Osteoblast (primary cell): Measurements from ENCODE around the gene SCIMP. TPM values are rescaled to one million over a fixed set of nuclear protein-coding genes. Genes with fewer than 3 reads are reported as not detected.

Experiments
- DNase-seq: peaks from one replicate; pipeline ENCODE4 v3.0.0; 2011; ENCODE audit warnings: low spot score, mixed read lengths; ENCODE audit not compliant: insufficient read length; ENCODE audit errors: missing footprints
- H2AFZ ChIP-seq: 2 replicates; pipeline ENCODE4 v1.6.0; 2011; ENCODE audit warnings: mild to moderate bottlenecking, low read length
- H3K27ac ChIP-seq: 2 replicates; pipeline ENCODE4 v1.5.1; 2011; ENCODE audit warnings: mild to moderate bottlenecking, low read depth, low read length, moderate library complexity
- H3K27me3 ChIP-seq: 2 replicates; pipeline ENCODE4 v1.6.0; 2012; ENCODE audit warnings: mild to moderate bottlenecking, control low read depth, inconsistent platforms, low read length, moderate library complexity; ENCODE audit not compliant: insufficient read depth
- H3K36me3 ChIP-seq: 2 replicates; pipeline ENCODE4 v1.5.1; 2011; ENCODE audit warnings: mild to moderate bottlenecking, low read length, control low read depth, moderate library complexity; ENCODE audit not compliant: insufficient read depth
- H3K4me1 ChIP-seq: 2 replicates; pipeline ENCODE4 v1.5.1; 2011; ENCODE audit warnings: mild to moderate bottlenecking, low read length, control low read depth, moderate library complexity; ENCODE audit not compliant: insufficient read depth
- H3K4me2 ChIP-seq: 2 replicates; pipeline ENCODE4 v1.6.0; 2011; ENCODE audit warnings: mild to moderate bottlenecking, low read length; ENCODE audit not compliant: insufficient read depth
- H3K4me3 ChIP-seq: fragments of 200-600 bp; sonication (generic); 3 replicates; pipeline ENCODE4 v1.5.1; 2012; ENCODE audit warnings: mild to moderate bottlenecking, low read length, inconsistent platforms; ENCODE audit not compliant: insufficient read depth
- H3K79me2 ChIP-seq: 2 replicates; pipeline ENCODE4 v1.6.0; 2012; ENCODE audit warnings: mild to moderate bottlenecking, low read length, control low read depth, inconsistent platforms; ENCODE audit not compliant: insufficient read depth
- H3K9me3 ChIP-seq: 2 replicates; pipeline ENCODE4 v1.5.1; 2011; ENCODE audit warnings: low read depth, low read length, control low read depth
- H4K20me1 ChIP-seq: 2 replicates; pipeline ENCODE4 v1.6.0; 2012; ENCODE audit warnings: mild to moderate bottlenecking, low read length, control low read depth; ENCODE audit not compliant: insufficient read depth
- total RNA-seq: library from RNA; depleted of rRNA; stranded (reverse); fragments of >200 nt; gene quantifications from 2 replicates; pipeline ENCODE4 v1.2.3, GENCODE V29; 2012
- TF ChIP-seq, protein P1 (sequence below): IDR thresholded peaks from 2 replicates; pipeline ENCODE4 v1.5.1; 2011; ENCODE audit warnings: mild to moderate bottlenecking, low read depth, low read length, moderate library complexity; ENCODE audit errors: extremely low read depth

Gene SCIMP
- total RNA-seq, 1 donor, result not detected

DNA sequence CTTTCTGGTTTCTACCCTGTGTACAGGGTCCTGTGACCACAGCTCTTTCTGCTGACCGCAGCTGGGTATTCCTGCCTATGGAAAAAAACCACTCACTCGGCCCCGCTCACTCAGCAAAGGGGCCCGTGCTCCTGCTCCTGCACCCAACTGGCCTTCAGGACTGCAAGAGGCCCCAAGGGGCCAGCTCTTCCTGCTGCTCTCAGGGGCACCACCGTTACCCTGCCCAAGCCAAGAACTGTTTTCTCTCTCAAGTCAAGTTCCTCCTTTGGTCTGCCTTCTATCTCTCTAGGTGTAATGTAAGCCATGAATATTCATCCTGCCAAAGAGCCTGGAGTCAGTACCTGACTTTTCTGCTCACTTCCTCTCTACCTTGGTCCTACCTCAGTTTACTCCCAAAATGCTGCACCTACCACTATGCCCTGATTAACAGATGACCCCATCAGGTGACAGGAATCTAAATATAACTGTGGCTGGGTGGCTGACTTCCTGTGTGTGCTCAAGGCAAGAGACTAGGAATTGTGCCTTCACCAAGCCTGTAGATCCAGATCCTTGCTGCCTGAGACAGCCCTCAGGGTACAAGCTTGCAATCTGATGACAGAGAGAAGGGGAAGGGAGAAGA, 20.4 kb upstream of the SCIMP start:
- TF ChIP-seq, protein P1, sequence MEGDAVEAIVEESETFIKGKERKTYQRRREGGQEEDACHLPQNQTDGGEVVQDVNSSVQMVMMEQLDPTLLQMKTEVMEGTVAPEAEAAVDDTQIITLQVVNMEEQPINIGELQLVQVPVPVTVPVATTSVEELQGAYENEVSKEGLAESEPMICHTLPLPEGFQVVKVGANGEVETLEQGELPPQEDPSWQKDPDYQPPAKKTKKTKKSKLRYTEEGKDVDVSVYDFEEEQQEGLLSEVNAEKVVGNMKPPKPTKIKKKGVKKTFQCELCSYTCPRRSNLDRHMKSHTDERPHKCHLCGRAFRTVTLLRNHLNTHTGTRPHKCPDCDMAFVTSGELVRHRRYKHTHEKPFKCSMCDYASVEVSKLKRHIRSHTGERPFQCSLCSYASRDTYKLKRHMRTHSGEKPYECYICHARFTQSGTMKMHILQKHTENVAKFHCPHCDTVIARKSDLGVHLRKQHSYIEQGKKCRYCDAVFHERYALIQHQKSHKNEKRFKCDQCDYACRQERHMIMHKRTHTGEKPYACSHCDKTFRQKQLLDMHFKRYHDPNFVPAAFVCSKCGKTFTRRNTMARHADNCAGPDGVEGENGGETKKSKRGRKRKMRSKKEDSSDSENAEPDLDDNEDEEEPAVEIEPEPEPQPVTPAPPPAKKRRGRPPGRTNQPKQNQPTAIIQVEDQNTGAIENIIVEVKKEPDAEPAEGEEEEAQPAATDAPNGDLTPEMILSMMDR, result no peak
- H3K27ac ChIP-seq, result no peak overlapping the region
- no peaks in the 10 kb centered on the region for H3K27me3 ChIP-seq
- no peaks in the 10 kb centered on the region for H3K9me3 ChIP-seq
- peak; percentile 9 for DNase-seq
- H2AFZ ChIP-seq, result peak overlapping the region; percentile 22
- H3K4me1 ChIP-seq, result no peaks in the 10 kb centered on the region
- no peaks in the 10 kb centered on the region for H4K20me1 ChIP-seq
- H3K4me3 ChIP-seq, result no peak overlapping the region
- H3K79me2 ChIP-seq, result no peaks in the 10 kb centered on the region
- H3K4me2 ChIP-seq, result no peak overlapping the region
- H3K36me3 ChIP-seq, result no peaks in the 10 kb centered on the region

DNA sequence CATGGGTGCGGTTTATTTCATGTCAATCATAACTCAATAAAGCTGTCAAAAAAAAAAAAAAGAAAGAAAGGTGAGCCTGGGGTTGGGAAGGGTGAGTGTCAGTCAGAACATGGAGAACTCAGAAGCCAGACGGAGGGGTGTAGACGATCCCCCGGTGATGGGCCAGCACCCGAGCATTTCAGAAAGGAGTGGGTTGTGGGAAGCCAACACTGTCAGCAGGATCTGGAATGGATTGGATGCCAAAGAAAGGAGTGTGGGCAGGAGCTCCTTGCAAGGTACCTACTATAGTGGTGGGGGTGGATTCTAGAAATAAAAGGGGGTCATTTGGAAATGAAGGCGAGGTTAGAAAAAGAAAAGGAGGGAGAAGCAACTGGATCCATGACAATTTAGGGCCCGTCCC, 19.8 kb upstream of the SCIMP start:
- no peak overlapping the region for H3K4me3 ChIP-seq
- H3K27ac ChIP-seq, result no peak overlapping the region
- H3K79me2 ChIP-seq, result no peaks in the 10 kb centered on the region
- H3K9me3 ChIP-seq, result no peaks in the 10 kb centered on the region
- H2AFZ ChIP-seq, result no peak overlapping the region
- H3K27me3 ChIP-seq, result no peaks in the 10 kb centered on the region
- H3K4me1 ChIP-seq, result no peaks in the 10 kb centered on the region
- no peak for DNase-seq
- TF ChIP-seq, protein P1, result no peak
- H3K4me2 ChIP-seq, result no peak overlapping the region
- no peaks in the 10 kb centered on the region for H3K36me3 ChIP-seq
- H4K20me1 ChIP-seq, result no peaks in the 10 kb centered on the region

DNA sequence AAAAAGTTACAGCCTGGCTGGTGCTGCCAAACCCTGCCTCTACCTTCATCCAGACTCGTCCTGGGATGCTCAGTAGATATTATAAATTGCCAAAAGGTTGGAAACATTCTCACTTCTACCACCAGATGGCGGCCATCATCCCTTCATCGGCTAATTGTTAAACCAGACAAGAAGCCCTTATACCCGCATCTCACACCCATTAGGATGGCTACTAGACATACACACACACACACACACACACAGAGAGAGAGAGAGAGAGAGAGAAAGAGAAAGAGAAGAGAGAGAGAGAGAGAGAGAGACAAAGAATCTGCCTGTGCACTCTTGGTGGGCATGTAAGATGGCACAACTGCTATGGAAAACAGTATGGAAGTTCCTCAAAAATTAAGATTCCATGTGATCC, 15.0 kb upstream of the SCIMP start:
- H3K79me2 ChIP-seq, result no peaks in the 10 kb centered on the region
- H3K36me3 ChIP-seq, result no peaks in the 10 kb centered on the region
- no peak overlapping the region for H3K4me2 ChIP-seq
- TF ChIP-seq, protein P1, result peak; percentile 68
- peak overlapping the region; percentile 56 for H2AFZ ChIP-seq
- H3K9me3 ChIP-seq, result no peaks in the 10 kb centered on the region
- no peak overlapping the region for H3K27ac ChIP-seq
- no peaks in the 10 kb centered on the region for H3K27me3 ChIP-seq
- H4K20me1 ChIP-seq, result no peaks in the 10 kb centered on the region
- DNase-seq, result peak; percentile 94
- H3K4me1 ChIP-seq, result no peaks in the 10 kb centered on the region
- H3K4me3 ChIP-seq, result no peak overlapping the region

DNA sequence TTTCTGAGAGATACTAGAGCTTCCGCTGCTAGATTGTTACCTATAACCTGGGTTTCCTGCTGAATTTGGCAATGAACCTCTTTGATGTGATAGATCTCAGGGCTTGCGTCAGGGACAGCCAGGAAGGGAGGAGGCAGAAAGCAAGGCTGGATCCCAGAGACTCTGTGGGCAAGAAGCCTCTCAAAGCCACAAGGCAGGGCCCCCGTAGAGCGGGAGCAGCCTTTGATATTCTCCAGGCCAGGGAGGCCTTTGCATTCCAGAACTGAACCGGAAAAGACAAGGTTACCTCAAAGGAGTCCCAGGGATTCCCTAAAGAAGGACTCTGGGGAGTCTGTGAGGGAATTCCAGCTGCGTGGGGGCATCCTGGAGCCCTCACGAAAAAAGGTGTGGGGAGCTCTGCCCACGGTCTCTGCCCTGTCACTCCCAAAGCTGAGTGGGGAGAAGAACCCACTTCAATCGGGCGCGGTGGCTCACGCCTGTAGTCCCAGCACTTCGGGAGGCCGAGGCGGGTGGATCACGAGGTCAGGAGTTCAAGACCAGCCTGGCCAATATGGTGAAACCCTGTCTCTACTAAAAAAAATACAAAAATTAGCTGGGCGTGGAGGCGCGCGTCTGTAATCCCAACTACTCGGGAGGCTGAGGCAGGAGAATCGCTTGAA, 14.3 kb upstream of the SCIMP start:
- Histone ChIP-seq H3K4me3 (no peak overlapping the region), H3K9me3 (no peaks in the 10 kb centered on the region), H3K27ac (no peak overlapping the region), H2AFZ (no peak overlapping the region), H3K27me3 (no peaks in the 10 kb centered on the region), H3K4me2 (no peak overlapping the region), H3K4me1 (no peaks in the 10 kb centered on the region), H3K36me3 (no peaks in the 10 kb centered on the region), H3K79me2 (no peaks in the 10 kb centered on the region), H4K20me1 (no peaks in the 10 kb centered on the region)
- TF ChIP-seq, protein P1, result no peak
- no peak for DNase-seq
